Left lung (tissue), 10 donors: ENCODE measurements around the gene UBE2U. TPM values are rescaled to one million over a fixed set of nuclear protein-coding genes. Genes with fewer than 3 reads are reported as not detected.

Source experiments
- ATAC-seq: fragments of 200-7000 bp; cut with Tn5 transposase; one replicate; pipeline ENCODE4 v1.9.1; 2020; ENCODE audit warnings: moderate library complexity
- DNase-seq, 4 donors: peaks; one replicate each; pipeline ENCODE4 v3.0.0-alpha.2; 2013 to 2020
- H3K27ac ChIP-seq, 2 donors: fragments of 200-600 bp; sonication (generic) in 1 of 2; one replicate each; pipeline versions ENCODE4 v1.5.0 to v1.8.0; 2020 to 2021
- H3K27me3 ChIP-seq, 2 donors: fragments of 200-600 bp; sonication (generic) in 1 of 2; one replicate each; pipeline versions ENCODE4 v1.5.0 to v1.8.0; 2020 to 2021
- H3K36me3 ChIP-seq, 2 donors: fragments of 200-600 bp; sonication (generic) in 1 of 2; one replicate each; pipeline versions ENCODE4 v1.5.0 to v1.8.0; 2020 to 2021
- H3K4me1 ChIP-seq, 2 donors: fragments of 200-600 bp; one replicate each; pipeline ENCODE4 v1.8.0; 2021
- H3K4me3 ChIP-seq, 2 donors: fragments of 200-600 bp; sonication (generic) in 1 of 2; one replicate each; pipeline versions ENCODE4 v1.5.0 to v1.8.0; 2020 to 2021; ENCODE audit warnings: mild to moderate bottlenecking in 1 of 2
- H3K9me3 ChIP-seq, 2 donors: fragments of 200-600 bp; sonication (generic) in 1 of 2; one replicate each; pipeline versions ENCODE4 v1.5.0 to v1.8.0; 2020 to 2021
- CTCF ChIP-seq, 2 donors: fragments of 200-600 bp; sonication (generic) in 1 of 2; IDR thresholded peaks; one replicate each; pipeline versions ENCODE4 v1.5.0 to v1.8.0; 2021; ENCODE audit warnings: antibody characterized with exemption in 2 of 2
- intact Hi-C, 2 donors: fragments of 100-400 bp; cut with DNase I; formaldehyde crosslinking; loops; one replicate each; pipeline versions ENCODE4 v1.11.2 to v1.14.2; 2022
- polyA plus RNA-seq, 6 donors: library from polyadenylated mRNA; unstranded; fragments of 120-200 nt; gene quantifications; one replicate each; pipeline ENCODE4 v1.2.1, GENCODE V29; 2013; ENCODE audit not compliant: insufficient read length in 6 of 6
- total RNA-seq, 2 donors: library from RNA; stranded (reverse); fragmentation: NEBNext Ultra II Directional; extraction: Animal tissue kit (Norgen Biotek cat#: 25700); gene quantifications; one replicate each; pipeline ENCODE4 v1.2.1, GENCODE V29; 2021
- donor health status: DM: no; HTN: yes; CAD: no.
- donor health status: DM: no; HTN: no; CAD: no.

The UBE2U gene
- total and polyA plus RNA-seq, 8 donors: 0.21 to 0.41 (median 0.37) TPM; not detected in 5

GRCh38 chr1:64163431-64163830, 40.0 kb upstream of the UBE2U start:
- Histone ChIP-seq H3K9me3 (no peaks in the 10 kb centered on the region), H3K4me1 (peaks cover 0 to 19% of the 10 kb centered on the region in 2 donors), H3K36me3 (no peaks in the 10 kb centered on the region), H3K27ac (no peak overlapping the region), H3K4me3 (no peak overlapping the region), H3K27me3 (no peaks in the 10 kb centered on the region)
- DNase-seq (no peak), ATAC-seq (peak; percentile 7)
- intact Hi-C loops: no loop called here
- TF ChIP-seq CTCF (IDR thresholded peaks at IDR 0.05): no peak

GRCh38 chr1:64163970-64164369, 39.5 kb upstream of the UBE2U start:
- Histone ChIP-seq H3K27me3 (no peaks in the 10 kb centered on the region), H3K4me3 (no peak overlapping the region), H3K9me3 (no peaks in the 10 kb centered on the region), H3K4me1 (peaks cover 0 to 19% of the 10 kb centered on the region in 2 donors), H3K27ac (peak overlapping the region in 1 of 2 donors; percentile 31), H3K36me3 (no peaks in the 10 kb centered on the region)
- no peak for DNase-seq
- TF ChIP-seq CTCF (IDR thresholded peaks at IDR 0.05): no peak
- intact Hi-C loops: no loop called here
- ATAC-seq: peak; percentile 56

- Histone ChIP-seq H3K4me3 (no peak overlapping the region), H3K27ac (no peak overlapping the region), H3K4me1 (peaks cover 8 to 14% of the 10 kb centered on the region in 2 donors), H3K36me3 (no peaks in the 10 kb centered on the region), H3K27me3 (no peaks in the 10 kb centered on the region), H3K9me3 (no peaks in the 10 kb centered on the region)
- ATAC-seq (no peak), DNase-seq (no peak)
- TF ChIP-seq CTCF (IDR thresholded peaks at IDR 0.05): no peak
- intact Hi-C loops: no loop called here
Measured at GRCh38 chr1:64166629-64167028, 36.8 kb upstream of the UBE2U start.

GRCh38 chr1:64167176-64167575, 36.2 kb upstream of the UBE2U start:
- no peak for ATAC-seq

GRCh38 chr1:64171246-64171645, 32.2 kb upstream of the UBE2U start:
- peak; percentile 8 for ATAC-seq
- H3K27ac ChIP-seq: peak overlapping the region; percentile 41 to 59
- peaks cover 15 to 17% of the 10 kb centered on the region in 2 donors for H3K4me1 ChIP-seq

More at GRCh38 chr1:64167176-64167575, 36.2 kb upstream of the UBE2U start:
- DNase-seq: no peak
- intact Hi-C loops: no loop called here
- Histone ChIP-seq H3K27me3 (no peaks in the 10 kb centered on the region), H3K27ac (no peak overlapping the region), H3K4me1 (peaks cover 13% of the 10 kb centered on the region in 2 donors), H3K9me3 (no peaks in the 10 kb centered on the region), H3K36me3 (no peaks in the 10 kb centered on the region), H3K4me3 (no peak overlapping the region)
- no peak for TF ChIP-seq CTCF (IDR thresholded peaks at IDR 0.05)

More at GRCh38 chr1:64171246-64171645, 32.2 kb upstream of the UBE2U start:
- TF ChIP-seq CTCF (IDR thresholded peaks at IDR 0.05): no peak
- peak in 2 of 4 donors; percentile 82 to 86 for DNase-seq
- no peak overlapping the region for H3K4me3 ChIP-seq
- intact Hi-C loops: no loop called here
- H3K9me3 ChIP-seq: no peaks in the 10 kb centered on the region
- no peaks in the 10 kb centered on the region for H3K36me3 ChIP-seq
- H3K27me3 ChIP-seq: no peaks in the 10 kb centered on the region
